Endodermal cell (in vitro differentiated cells): ENCODE results near the gene FBN2. TPM values are rescaled to one million over a fixed set of nuclear protein-coding genes. Genes with fewer than 3 reads are reported as not detected.

ENCODE experiments used
- DNase-seq: peaks from one replicate; pipeline ENCODE4 v3.0.0-alpha.2; 2017
- H3K27ac ChIP-seq: 2 replicates; pipeline ENCODE4 v1.5.1; 2013; ENCODE audit warnings: mild to moderate bottlenecking, low read depth, low read length, moderate library complexity
- H3K27me3 ChIP-seq: 2 replicates; pipeline ENCODE4 v1.6.1; 2013; ENCODE audit warnings: mild to moderate bottlenecking, low read length, moderate library complexity; ENCODE audit not compliant: insufficient read depth, control insufficient read depth, poor library complexity, severe bottlenecking
- H3K36me3 ChIP-seq: 2 replicates; pipeline ENCODE4 v1.7.0; 2013; ENCODE audit warnings: mild to moderate bottlenecking, low read length, moderate library complexity; ENCODE audit not compliant: control insufficient read depth, insufficient read depth
- H3K4me1 ChIP-seq: one replicate; pipeline ENCODE4 v1.7.0; 2013; ENCODE audit warnings: low read length; ENCODE audit not compliant: control insufficient read depth, insufficient read depth
- H3K4me3 ChIP-seq: 2 replicates; pipeline ENCODE4 v1.5.1; 2013; ENCODE audit warnings: mild to moderate bottlenecking, low read length, moderate library complexity
- H3K9ac ChIP-seq: 2 replicates; pipeline ENCODE4 v1.6.1; 2013; ENCODE audit warnings: mild to moderate bottlenecking, low read length, moderate library complexity; ENCODE audit not compliant: poor library complexity, severe bottlenecking; ENCODE audit errors: extremely low read depth
- H3K9me3 ChIP-seq: 2 replicates; pipeline ENCODE4 v1.6.1; 2013; ENCODE audit warnings: mild to moderate bottlenecking, low read length, moderate library complexity; ENCODE audit not compliant: control insufficient read depth
- H3K27ac Mint-ChIP-seq: 2 replicates; pipeline ENCODE4 v1.8.0; 2020; ENCODE audit warnings: mixed read lengths
- H3K27me3 Mint-ChIP-seq: 2 replicates; pipeline ENCODE4 v1.8.0; 2021; ENCODE audit warnings: mild to moderate bottlenecking, mixed read lengths; ENCODE audit not compliant: insufficient read depth
- H3K36me3 Mint-ChIP-seq: 2 replicates; pipeline ENCODE4 v1.8.0; 2020; ENCODE audit warnings: low read depth, mixed read lengths
- H3K4me1 Mint-ChIP-seq: 2 replicates; pipeline ENCODE4 v1.8.0; 2020; ENCODE audit warnings: mixed read lengths
- H3K4me3 Mint-ChIP-seq: 2 replicates; pipeline ENCODE4 v1.8.0; 2020; ENCODE audit warnings: mild to moderate bottlenecking, moderate library complexity, mixed read lengths
- H3K9me3 Mint-ChIP-seq: 2 replicates; pipeline ENCODE4 v1.8.0; 2020; ENCODE audit warnings: mild to moderate bottlenecking, mixed read lengths
- CTCF ChIP-seq: fragments of 200-600 bp; sonication (generic); conservative IDR thresholded peaks from 2 replicates; pipeline ENCODE4 v1.5.0; 2021; ENCODE audit warnings: antibody characterized with exemption, mild to moderate bottlenecking
- WGBS, 2 experiments: methylation state at CpG; one replicate each; pipeline versions ENCODE4 v1.1.5 to v1.1.7; 2013; ENCODE audit warnings: missing lambda C conversion rate in 2 of 2, mixed read lengths in 1 of 2; ENCODE audit not compliant: insufficient coverage in 1 of 2, insufficient read length in 1 of 2; 5-methylcytosine and 5-hydroxymethylcytosine counted together
- total RNA-seq, 2 donors: library from RNA; stranded (reverse); fragmentation: NEBNext Ultra II Directional in 1 of 2; extraction: Animal tissue kit (Norgen Biotek cat#: 25700) in 1 of 2; gene quantifications; 2 replicates in 1 of 2; 3 replicates in 1 of 2; pipeline ENCODE4 v1.2.1, GENCODE V29; 2021

Gene FBN2
- total RNA-seq, 2 donors from 2014 or later: 131 to 212 TPM

GRCh38 chr5:128478386-128479368 is 59.4 kb downstream of the FBN2 start:
- Mint-ChIP-seq H3K36me3 (peaks cover 1% of the 10 kb centered on the region), H3K27ac (no peak overlapping the region), H3K27me3 (no peaks in the 10 kb centered on the region), H3K4me1 (peaks cover 18% of the 10 kb centered on the region), H3K9me3 (no peaks in the 10 kb centered on the region), H3K4me3 (no peak overlapping the region)
- H3K27ac ChIP-seq: no peak overlapping the region
- no peak for TF ChIP-seq CTCF
- peaks cover 5% of the 10 kb centered on the region for H3K4me1 ChIP-seq
- no peaks in the 10 kb centered on the region for H3K9me3 ChIP-seq
- no peak for DNase-seq
- 92 to 100% methylated on average over 2 to 6 of the region's 6 CpGs for WGBS, 2 experiments
- no peaks in the 10 kb centered on the region for H3K27me3 ChIP-seq
- no peak overlapping the region for H3K9ac ChIP-seq
- H3K36me3 ChIP-seq: no peaks in the 10 kb centered on the region
- no peak overlapping the region for H3K4me3 ChIP-seq

DNA sequence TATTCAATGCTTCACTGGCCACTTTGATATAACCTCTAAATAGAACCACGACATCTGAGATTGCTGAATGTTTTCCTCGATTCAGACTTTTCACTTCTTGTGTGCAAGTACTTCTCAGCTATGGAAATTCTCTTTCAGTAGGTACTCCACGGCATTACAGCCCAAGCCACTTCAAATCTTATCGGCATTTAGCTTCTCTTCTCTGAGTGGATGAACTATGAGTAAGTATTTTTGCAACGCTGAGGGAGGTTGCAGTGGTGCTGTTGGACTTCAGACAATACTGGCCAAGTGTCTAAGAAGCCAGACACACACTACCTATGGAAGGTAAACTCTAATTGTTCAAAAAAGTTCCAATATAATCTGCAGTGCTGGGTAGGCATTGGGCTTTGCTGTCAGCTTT is 60.1 kb downstream of the FBN2 start:
- H3K4me1 ChIP-seq: peaks cover 5% of the 10 kb centered on the region
- H3K36me3 ChIP-seq: no peaks in the 10 kb centered on the region
- 90 to 100% methylated on average over 3 to 5 of the region's 5 CpGs for WGBS, 2 experiments
- no peak overlapping the region for H3K4me3 Mint-ChIP-seq
- no peak for DNase-seq
- H3K4me1 Mint-ChIP-seq: peaks cover 18% of the 10 kb centered on the region
- H3K27ac Mint-ChIP-seq: no peak overlapping the region
- H3K9ac ChIP-seq: no peak overlapping the region
- no peak overlapping the region for H3K27ac ChIP-seq
- no peaks in the 10 kb centered on the region for H3K9me3 Mint-ChIP-seq
- TF ChIP-seq CTCF: no peak
- H3K4me3 ChIP-seq: no peak overlapping the region
- H3K27me3 ChIP-seq: no peaks in the 10 kb centered on the region
- no peaks in the 10 kb centered on the region for H3K9me3 ChIP-seq
- H3K27me3 Mint-ChIP-seq: no peaks in the 10 kb centered on the region
- peaks cover 1% of the 10 kb centered on the region for H3K36me3 Mint-ChIP-seq

DNA sequence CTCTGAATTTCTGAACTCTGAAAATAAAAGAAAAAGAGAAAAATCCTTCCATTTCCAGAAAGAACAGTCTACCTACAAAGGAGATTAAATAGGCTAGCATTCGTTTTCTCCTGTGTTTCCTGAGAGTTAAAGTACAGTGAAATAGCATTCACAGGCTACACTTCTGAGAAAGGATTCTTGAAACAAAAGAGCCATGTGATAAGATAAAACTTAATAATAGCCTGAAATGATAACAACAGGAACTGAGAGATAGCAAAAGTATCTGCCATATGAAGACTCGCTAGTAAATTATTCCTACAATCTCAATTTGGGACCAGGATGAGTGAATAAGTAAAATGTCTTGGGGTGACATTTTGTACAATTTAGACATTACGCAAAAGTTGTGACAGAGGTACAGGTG is 62.4 kb downstream of the FBN2 start:
- peak overlapping the region; percentile 15 for H3K4me3 Mint-ChIP-seq
- no peaks in the 10 kb centered on the region for H3K27me3 ChIP-seq
- TF ChIP-seq CTCF: no peak
- H3K36me3 ChIP-seq: no peaks in the 10 kb centered on the region
- no peak overlapping the region for H3K9ac ChIP-seq
- no peaks in the 10 kb centered on the region for H3K9me3 ChIP-seq
- H3K27me3 Mint-ChIP-seq: no peaks in the 10 kb centered on the region
- peaks cover 9% of the 10 kb centered on the region for H3K4me1 ChIP-seq
- peaks cover 1% of the 10 kb centered on the region for H3K36me3 Mint-ChIP-seq
- no peaks in the 10 kb centered on the region for H3K9me3 Mint-ChIP-seq
- 75 to 100% methylated on average over 1 to 3 of the region's 3 CpGs for WGBS, 2 experiments
- peak overlapping the region; percentile 57 for H3K4me3 ChIP-seq
- peak overlapping the region; percentile 6 for H3K27ac Mint-ChIP-seq
- H3K27ac ChIP-seq: no peak overlapping the region
- peaks cover 23% of the 10 kb centered on the region for H3K4me1 Mint-ChIP-seq
- DNase-seq: no peak
